ENCODE results near the gene GXYLT1.
A peak's percentile ranks its signal among the peaks of the same experiment; 100 is the strongest.

GXYLT1 gene

GRCh38 chr12:42156232-42156631 lies 11.6 kb upstream of the GXYLT1 start:
- no peak for TF ChIP-seq CTCF (conservative IDR thresholded peaks at IDR 0.05; ENCODE audit: low read depth, low read length)
- no peak for DNase-seq (ENCODE audit: low read depth)
- no peak overlapping the region for H3K4me3 ChIP-seq (ENCODE audit: low read length)

- TF ChIP-seq CTCF (conservative IDR thresholded peaks at IDR 0.05; ENCODE audit: low read depth, low read length), result peak; percentile 11
- no peak for DNase-seq (ENCODE audit: low read depth)
- H3K4me3 ChIP-seq (ENCODE audit: low read length), result peak overlapping the region; percentile 63
These were observed 1.0 kb upstream of the GXYLT1 start for GRCh38 chr12:42145552-42146215.

GRCh38 chr12:42145197-42145549 lies 499 bp upstream of the GXYLT1 start:
- no peak for DNase-seq (ENCODE audit: low read depth)
- TF ChIP-seq CTCF (conservative IDR thresholded peaks at IDR 0.05; ENCODE audit: low read depth, low read length), result no peak
- peak overlapping the region; percentile 63 for H3K4me3 ChIP-seq (ENCODE audit: low read length)

- DNase-seq (ENCODE audit: low read depth), result no peak
- no peak for TF ChIP-seq CTCF (conservative IDR thresholded peaks at IDR 0.05; ENCODE audit: low read depth, low read length)
- peak overlapping the region; percentile 63 for H3K4me3 ChIP-seq (ENCODE audit: low read length)
These were observed 591 bp downstream of the GXYLT1 start for GRCh38 chr12:42144158-42144407.

GRCh38 chr12:42143452-42144157 lies 1.1 kb downstream of the GXYLT1 start:
- DNase-seq (ENCODE audit: low read depth), result no peak
- TF ChIP-seq CTCF (conservative IDR thresholded peaks at IDR 0.05; ENCODE audit: low read depth, low read length), result no peak
- H3K4me3 ChIP-seq (ENCODE audit: low read length), result peak overlapping the region; percentile 63

GRCh38 chr12:42141981-42142606 lies 2.6 kb downstream of the GXYLT1 start:
- H3K4me3 ChIP-seq (ENCODE audit: low read length), result no peak overlapping the region
- TF ChIP-seq CTCF (conservative IDR thresholded peaks at IDR 0.05; ENCODE audit: low read depth, low read length), result no peak
- DNase-seq (ENCODE audit: low read depth), result no peak

GRCh38 chr12:42140901-42141300 lies 3.8 kb downstream of the GXYLT1 start:
- H3K4me3 ChIP-seq (ENCODE audit: low read length), result no peak overlapping the region
- DNase-seq (ENCODE audit: low read depth), result no peak
- TF ChIP-seq CTCF (conservative IDR thresholded peaks at IDR 0.05; ENCODE audit: low read depth, low read length), result no peak
